Gastroesophageal sphincter (tissue), 4 donors: ENCODE results near the gene SMTN. TPM values are rescaled to one million over a fixed set of nuclear protein-coding genes. Genes with fewer than 3 reads are reported as not detected.
"Not testable (repeated sequence)": the region's sequence is repeated elsewhere in the genome, so short reads cannot be mapped to it uniquely, and the experiment has no call there.

Experiments used
- ATAC-seq: fragments of 150-250 bp; one replicate; pipeline ENCODE4 v1.9.1; 2016; ENCODE audit warnings: mild to moderate bottlenecking, moderate library complexity
- H3K27ac ChIP-seq, 4 donors: fragments of 200-600 bp; sonication (generic) in 3 of 4; 1 replicate in 3 of 4; 2 replicates in 1 of 4; pipeline ENCODE4 v1.5.1; 2016 to 2019
- H3K27me3 ChIP-seq: fragments of 200-600 bp; sonication (generic); one replicate; pipeline ENCODE4 v1.5.1; 2019
- H3K36me3 ChIP-seq, 2 donors: fragments of 200-600 bp; sonication (generic); one replicate each; pipeline ENCODE4 v1.5.1; 2019; ENCODE audit warnings: control low read depth in 1 of 2
- H3K4me1 ChIP-seq, 3 donors: fragments of 200-600 bp; sonication (generic); 1 replicate in 2 of 3; 2 replicates in 1 of 3; pipeline ENCODE4 v1.5.1; 2016 to 2019; ENCODE audit warnings: control low read depth in 2 of 3
- H3K4me3 ChIP-seq, 2 donors: fragments of 200-600 bp; sonication (generic); one replicate each; pipeline ENCODE4 v1.5.1; 2019; ENCODE audit warnings: mild to moderate bottlenecking in 1 of 2, moderate library complexity in 1 of 2
- H3K9me3 ChIP-seq, 3 donors: fragments of 200-600 bp; sonication (generic); one replicate each; pipeline ENCODE4 v1.5.1; 2017 to 2019; ENCODE audit warnings: control low read depth in 2 of 3
- CTCF ChIP-seq, 4 experiments: fragments of 200-600 bp in 2 of 4; fragments of 450-650 bp in 2 of 4; sonication (generic) in 1 of 4; IDR thresholded peaks; one replicate each; pipeline ENCODE4 v1.5.1; 2017 to 2019; ENCODE audit warnings: antibody characterized with exemption in 4 of 4, mild to moderate bottlenecking in 2 of 4, moderate library complexity in 2 of 4
- EP300 ChIP-seq: sonication (generic); formaldehyde crosslinking; IDR thresholded peaks from one replicate; pipeline ENCODE4 v1.6.1; 2017; ENCODE audit warnings: antibody characterized with exemption, mild to moderate bottlenecking
- POLR2A ChIP-seq, 2 donors: fragments of 450-650 bp; IDR thresholded peaks; one replicate each; pipeline ENCODE4 v1.6.1; 2017; ENCODE audit warnings: antibody characterized with exemption in 2 of 2, mild to moderate bottlenecking in 2 of 2, moderate library complexity in 1 of 2
- POLR2AphosphoS5 ChIP-seq: sonication (generic); formaldehyde crosslinking; IDR thresholded peaks from one replicate; pipeline ENCODE4 v1.6.1; 2017; ENCODE audit warnings: antibody characterized with exemption
- WGBS, 2 donors: methylation state at CpG; one replicate each; pipeline ENCODE4 v1.1.5; 2018; ENCODE audit warnings: low coverage in 1 of 2; 5-methylcytosine and 5-hydroxymethylcytosine counted together
- total RNA-seq, 4 donors: library from RNA; depleted of rRNA; stranded (reverse); fragments of >200 nt; gene quantifications; one replicate each; pipeline ENCODE4 v1.1.0, GENCODE V29; 2016

The SMTN gene
- total RNA-seq, 4 donors from 2014 or later, result 900 to 1,687 (median 1,274) TPM

GRCh38 chr22:31075961-31076360, 5.2 kb upstream of the SMTN start:
- no peak overlapping the region for H3K4me3 ChIP-seq
- 28% methylated on average over 6 of the region's 15 CpGs; no CpG with 5 or more reads in 1 of the 2 donors for WGBS, 2 donors
- peak; percentile 87 for ATAC-seq
- H3K27me3 ChIP-seq, result no peaks in the 10 kb centered on the region
- no peak for TF ChIP-seq EP300
- TF ChIP-seq POLR2AphosphoS5, result peak; percentile 55
- H3K27ac ChIP-seq, result peak overlapping the region; percentile 5 to 81 (median 78)
- H3K9me3 ChIP-seq, result no peaks in the 10 kb centered on the region
- H3K36me3 ChIP-seq, result no peaks in the 10 kb centered on the region
- H3K4me1 ChIP-seq, result peaks cover 0 to 26% (median 5%) of the 10 kb centered on the region in 3 donors

GRCh38 chr22:31077681-31078080, 3.4 kb upstream of the SMTN start:
- no peak overlapping the region for H3K27ac ChIP-seq
- WGBS, 2 donors, result no CpG with 5 or more reads among the region's 6 CpGs
- no peak for ATAC-seq

GRCh38 chr22:31078389-31078788, 2.7 kb upstream of the SMTN start:
- ATAC-seq, result not testable (repeated sequence)

More at GRCh38 chr22:31077681-31078080, 3.4 kb upstream of the SMTN start:
- Histone ChIP-seq H3K9me3 (no peaks in the 10 kb centered on the region), H3K36me3 (no peaks in the 10 kb centered on the region), H3K27me3 (no peaks in the 10 kb centered on the region), H3K4me1 (peaks cover 0 to 37% (median 9%) of the 10 kb centered on the region in 3 donors), H3K4me3 (no peak overlapping the region)
- no peak for TF ChIP-seq POLR2A (IDR thresholded peaks at IDR 0.05)
- no peak for TF ChIP-seq POLR2AphosphoS5
- TF ChIP-seq CTCF (IDR thresholded peaks at IDR 0.05), result no peak
- TF ChIP-seq EP300, result no peak

GRCh38 chr22:31079095-31079642, 1.9 kb upstream of the SMTN start:
- 67 to 81% methylated on average over 6 of the region's 12 CpGs for WGBS, 2 donors
- H3K27ac ChIP-seq, result no peak overlapping the region

More at GRCh38 chr22:31078389-31078788, 2.7 kb upstream of the SMTN start:
- H3K27me3 ChIP-seq, H3K4me3 ChIP-seq, H3K9me3 ChIP-seq, H3K36me3 ChIP-seq: not testable (repeated sequence)
- H3K4me1 ChIP-seq, result peaks cover 0 to 44% (median 16%) of the 10 kb centered on the region in 3 donors
- WGBS, 2 donors, result 60 to 75% methylated on average over 1 of the region's 2 CpGs
- H3K27ac ChIP-seq, result peak overlapping the region in 1 of 4 donors; percentile 1

GRCh38 chr22:31080164-31080847, 812 bp upstream of the SMTN start:
- Histone ChIP-seq H3K27me3 (no peaks in the 10 kb centered on the region), H3K9me3 (no peaks in the 10 kb centered on the region), H3K4me3 (peak overlapping the region; percentile 76 to 89), H3K4me1 (peaks cover 0 to 59% (median 26%) of the 10 kb centered on the region in 3 donors), H3K27ac (peak overlapping the region; percentile 89 to 100 (median 98)), H3K36me3 (no peaks in the 10 kb centered on the region)
- no peak for ATAC-seq
- no peak for TF ChIP-seq CTCF (IDR thresholded peaks at IDR 0.05)
- no peak for TF ChIP-seq EP300
- TF ChIP-seq POLR2A (IDR thresholded peaks at IDR 0.05), result no peak
- TF ChIP-seq POLR2AphosphoS5, result no peak
- WGBS, 2 donors, result 40 to 100% methylated on average over 1 to 3 of the region's 5 CpGs

More at GRCh38 chr22:31079095-31079642, 1.9 kb upstream of the SMTN start:
- H3K36me3 ChIP-seq, result no peaks in the 10 kb centered on the region
- TF ChIP-seq POLR2A (IDR thresholded peaks at IDR 0.05) (no peak), EP300 (no peak), CTCF (IDR thresholded peaks at IDR 0.05) (no peak), POLR2AphosphoS5 (no peak)
- no peak overlapping the region for H3K4me3 ChIP-seq
- no peaks in the 10 kb centered on the region for H3K9me3 ChIP-seq
- H3K27me3 ChIP-seq, result no peaks in the 10 kb centered on the region
- no peak for ATAC-seq
- H3K4me1 ChIP-seq, result peaks cover 0 to 52% (median 24%) of the 10 kb centered on the region in 3 donors
